ENCODE data around the gene KLHL25.

DNA sequence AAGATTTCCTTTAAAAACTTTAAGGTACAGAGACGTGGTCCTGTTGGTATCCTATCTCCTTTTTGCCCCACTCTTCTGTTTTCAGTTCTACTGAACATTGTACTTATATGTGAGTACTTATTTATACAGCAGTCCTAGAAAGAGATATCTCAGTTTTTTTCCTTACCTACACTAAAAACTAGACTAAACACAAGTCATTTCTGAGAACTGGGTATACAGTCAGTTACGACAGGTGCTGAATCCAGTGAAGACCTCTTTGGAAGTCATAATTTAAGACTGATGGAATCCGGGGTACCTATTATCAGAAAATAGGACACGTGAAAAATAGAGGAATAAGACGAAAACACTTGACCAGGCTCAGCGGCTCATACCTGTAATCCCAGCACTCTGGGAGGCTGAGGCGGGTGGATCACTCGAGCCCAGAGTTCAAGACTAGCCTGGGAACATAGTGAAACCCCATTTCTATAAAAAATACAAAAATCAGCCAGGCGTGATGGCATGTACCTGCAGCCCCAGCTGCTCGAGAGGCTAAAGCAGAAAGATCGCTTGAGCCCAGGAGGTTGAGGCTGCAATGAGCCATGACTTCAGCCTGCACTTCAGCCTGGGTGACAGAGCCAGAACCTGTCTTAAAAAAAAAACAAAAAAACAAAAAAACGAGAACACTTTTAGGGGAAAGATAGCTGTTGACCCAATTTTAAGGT lies 76.3 kb downstream of the KLHL25 start:
- TF ChIP-seq, protein P1, sequence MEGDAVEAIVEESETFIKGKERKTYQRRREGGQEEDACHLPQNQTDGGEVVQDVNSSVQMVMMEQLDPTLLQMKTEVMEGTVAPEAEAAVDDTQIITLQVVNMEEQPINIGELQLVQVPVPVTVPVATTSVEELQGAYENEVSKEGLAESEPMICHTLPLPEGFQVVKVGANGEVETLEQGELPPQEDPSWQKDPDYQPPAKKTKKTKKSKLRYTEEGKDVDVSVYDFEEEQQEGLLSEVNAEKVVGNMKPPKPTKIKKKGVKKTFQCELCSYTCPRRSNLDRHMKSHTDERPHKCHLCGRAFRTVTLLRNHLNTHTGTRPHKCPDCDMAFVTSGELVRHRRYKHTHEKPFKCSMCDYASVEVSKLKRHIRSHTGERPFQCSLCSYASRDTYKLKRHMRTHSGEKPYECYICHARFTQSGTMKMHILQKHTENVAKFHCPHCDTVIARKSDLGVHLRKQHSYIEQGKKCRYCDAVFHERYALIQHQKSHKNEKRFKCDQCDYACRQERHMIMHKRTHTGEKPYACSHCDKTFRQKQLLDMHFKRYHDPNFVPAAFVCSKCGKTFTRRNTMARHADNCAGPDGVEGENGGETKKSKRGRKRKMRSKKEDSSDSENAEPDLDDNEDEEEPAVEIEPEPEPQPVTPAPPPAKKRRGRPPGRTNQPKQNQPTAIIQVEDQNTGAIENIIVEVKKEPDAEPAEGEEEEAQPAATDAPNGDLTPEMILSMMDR (IDR thresholded peaks at IDR 0.05), result no peak
- TF ChIP-seq POLR2AphosphoS5 (IDR thresholded peaks at IDR 0.05) (no peak), POLR2A (IDR thresholded peaks at IDR 0.05) (no peak)
